DOHH2 (cell line): ENCODE measurements around the gene NT5DC1.

ENCODE experiments used
- H3F3A ChIP-seq: fragments of 200-600 bp; sonication (generic), shearing (Covaris generic); 2 replicates; pipeline ENCODE4 v1.6.0; 2016; ENCODE audit warnings: antibody characterized with exemption, mild to moderate bottlenecking; ENCODE audit not compliant: control insufficient read depth, insufficient read depth
- H3K27ac ChIP-seq: fragments of 200-600 bp; sonication (generic); 2 replicates; pipeline ENCODE4 v1.5.1; 2014; ENCODE audit warnings: low read depth, mild to moderate bottlenecking, low read length, moderate library complexity
- H3K27me3 ChIP-seq: fragments of 200-600 bp; sonication (generic); 2 replicates; pipeline ENCODE4 v1.6.1; 2014; ENCODE audit warnings: mild to moderate bottlenecking, low read length, mixed read lengths; ENCODE audit not compliant: control insufficient read depth
- H3K36me3 ChIP-seq: fragments of 200-600 bp; sonication (generic); 2 replicates; pipeline ENCODE4 v1.6.1; 2014; ENCODE audit warnings: mild to moderate bottlenecking, low read length, moderate library complexity, mixed read lengths; ENCODE audit not compliant: control insufficient read depth
- H3K4me1 ChIP-seq: fragments of 200-600 bp; sonication (generic); 2 replicates; pipeline ENCODE4 v1.6.1; 2014; ENCODE audit warnings: mild to moderate bottlenecking, low read length, mixed read lengths; ENCODE audit not compliant: control insufficient read depth
- H3K4me2 ChIP-seq: fragments of 200-600 bp; sonication (generic); 2 replicates; pipeline ENCODE4 v1.6.0; 2014; ENCODE audit warnings: mild to moderate bottlenecking, low read length, moderate library complexity
- H3K4me3 ChIP-seq: fragments of 200-600 bp; sonication (generic); 2 replicates; pipeline ENCODE4 v1.5.1; 2014; ENCODE audit warnings: mild to moderate bottlenecking, low read length, mixed read lengths
- H3K79me2 ChIP-seq: fragments of 200-600 bp; sonication (generic); 2 replicates; pipeline ENCODE4 v1.6.1; 2014; ENCODE audit warnings: mild to moderate bottlenecking, low read length, mixed read lengths; ENCODE audit not compliant: control insufficient read depth
- H3K9me2 ChIP-seq: fragments of 200-600 bp; sonication (generic); replicated peaks from 2 replicates; pipeline ENCODE4 v1.6.1; 2014; ENCODE audit warnings: mild to moderate bottlenecking, low read length, mixed read lengths; ENCODE audit not compliant: control insufficient read depth
- H3K9me3 ChIP-seq: fragments of 200-600 bp; sonication (generic); 2 replicates; pipeline ENCODE4 v1.6.1; 2014; ENCODE audit warnings: antibody characterized with exemption, low read length, mixed read lengths; ENCODE audit not compliant: control insufficient read depth, insufficient read depth
- H4K20me1 ChIP-seq: fragments of 200-600 bp; sonication (generic); 2 replicates; pipeline ENCODE4 v1.6.0; 2014; ENCODE audit warnings: low read depth, mild to moderate bottlenecking, antibody characterized with exemption, low read length, moderate library complexity; ENCODE audit not compliant: control insufficient read depth, insufficient read depth
- CTCF ChIP-seq: fragments of 200-600 bp; sonication (generic); IDR thresholded peaks from one replicate; pipeline ENCODE4 v1.5.1; 2014; ENCODE audit warnings: antibody characterized with exemption, mild to moderate bottlenecking, low read depth, low read length; ENCODE audit not compliant: poor library complexity, severe bottlenecking
- EZH2phosphoT487 ChIP-seq: fragments of 200-600 bp; sonication (generic); IDR thresholded peaks from 2 replicates; pipeline ENCODE4 v1.6.1; 2017; ENCODE audit warnings: borderline replicate concordance, mild to moderate bottlenecking, antibody characterized with exemption, low read length, moderate library complexity, mixed read lengths

Gene NT5DC1

DNA sequence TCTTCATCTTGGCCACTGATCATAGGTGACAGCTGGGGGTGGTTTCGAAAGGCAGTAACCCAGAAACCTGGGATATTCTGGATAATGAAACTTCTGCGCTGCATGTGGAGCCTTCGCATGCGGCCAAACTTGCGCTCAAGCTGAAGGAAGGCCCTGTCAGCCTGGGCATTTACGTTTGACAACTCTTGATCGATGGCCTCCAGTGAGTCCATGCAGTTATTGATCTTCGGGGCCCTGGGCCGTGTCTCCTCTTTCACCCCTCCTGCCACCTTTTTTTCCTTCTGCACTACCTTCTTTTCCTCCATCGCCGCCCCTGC lies 152.5 kb downstream of the NT5DC1 start:
- peaks cover 55% of the 10 kb centered on the region for H3K79me2 ChIP-seq
- TF ChIP-seq EZH2phosphoT487, result no peak
- no peak for TF ChIP-seq CTCF
- H3F3A ChIP-seq, result no peaks in the 10 kb centered on the region; the same call in 1 of the 2 replicates
- H3K27me3 ChIP-seq, result no peaks in the 10 kb centered on the region
- H3K4me3 ChIP-seq, result peak overlapping the region; percentile 92
- H3K27ac ChIP-seq, result no peak overlapping the region
- no peaks in the 10 kb centered on the region for H3K9me3 ChIP-seq
- H3K4me1 ChIP-seq, result peaks cover 46% of the 10 kb centered on the region
- H3K9me2 ChIP-seq, result no peaks in the 10 kb centered on the region
- peaks cover 19% of the 10 kb centered on the region for H3K36me3 ChIP-seq
- H3K4me2 ChIP-seq, result peak overlapping the region; percentile 92
- H4K20me1 ChIP-seq, result no peaks in the 10 kb centered on the region

- TF ChIP-seq EZH2phosphoT487, result no peak
- no peak for TF ChIP-seq CTCF
- H3K9me2 ChIP-seq, result no peaks in the 10 kb centered on the region
- peaks cover 46% of the 10 kb centered on the region for H3K4me1 ChIP-seq
- H3K4me2 ChIP-seq, result peak within 1 kb of the TSS; percentile 92
- H3K36me3 ChIP-seq, result peaks cover 19% of the 10 kb centered on the region
- H3K9me3 ChIP-seq, result no peaks in the 10 kb centered on the region
- peak within 1 kb of the TSS; percentile 92 for H3K4me3 ChIP-seq
- no peaks in the 10 kb centered on the region for H4K20me1 ChIP-seq
- peaks cover 55% of the 10 kb centered on the region for H3K79me2 ChIP-seq
- no peaks in the 10 kb centered on the region; the same call in 1 of the 2 replicates for H3F3A ChIP-seq
- peak within 1 kb of the TSS; percentile 28 for H3K27ac ChIP-seq
- no peaks in the 10 kb centered on the region for H3K27me3 ChIP-seq
These were observed 153.0 kb downstream of the NT5DC1 start, which contains the start of gene TSPYL4 for GRCh38 chr6:116253505-116254296. Gene TSPYL4 (minus strand): TSS chr6:116254075. CDS start chr6:116254008, 67 bp downstream.

GRCh38 chr6:116254297-116255056 lies 153.8 kb downstream of the NT5DC1 start:
- H3K79me2 ChIP-seq, result peaks cover 55% of the 10 kb centered on the region
- no peaks in the 10 kb centered on the region for H4K20me1 ChIP-seq
- H3K4me3 ChIP-seq, result peak overlapping the region; percentile 92
- TF ChIP-seq CTCF (no peak), EZH2phosphoT487 (no peak)
- peaks cover 46% of the 10 kb centered on the region for H3K4me1 ChIP-seq
- H3K27me3 ChIP-seq, result no peaks in the 10 kb centered on the region
- H3K27ac ChIP-seq, result peak overlapping the region; percentile 28; the same call in 1 of the 2 replicates
- H3F3A ChIP-seq, result no peaks in the 10 kb centered on the region; the same call in 1 of the 2 replicates
- H3K9me3 ChIP-seq, result no peaks in the 10 kb centered on the region
- H3K9me2 ChIP-seq, result no peaks in the 10 kb centered on the region
- H3K36me3 ChIP-seq, result peaks cover 19% of the 10 kb centered on the region
- peak overlapping the region; percentile 92 for H3K4me2 ChIP-seq
